HG03135 (cell line): ENCODE data around the gene CNKSR3.

Experiments used
- ATAC-seq: cut with Tn5 transposase; IDR thresholded peaks from one replicate; pipeline ENCODE4 v1.9.1; 2021; ENCODE audit warnings: mild to moderate bottlenecking, moderate library complexity; ENCODE audit not compliant: unreplicated experiment

Gene CNKSR3

DNA sequence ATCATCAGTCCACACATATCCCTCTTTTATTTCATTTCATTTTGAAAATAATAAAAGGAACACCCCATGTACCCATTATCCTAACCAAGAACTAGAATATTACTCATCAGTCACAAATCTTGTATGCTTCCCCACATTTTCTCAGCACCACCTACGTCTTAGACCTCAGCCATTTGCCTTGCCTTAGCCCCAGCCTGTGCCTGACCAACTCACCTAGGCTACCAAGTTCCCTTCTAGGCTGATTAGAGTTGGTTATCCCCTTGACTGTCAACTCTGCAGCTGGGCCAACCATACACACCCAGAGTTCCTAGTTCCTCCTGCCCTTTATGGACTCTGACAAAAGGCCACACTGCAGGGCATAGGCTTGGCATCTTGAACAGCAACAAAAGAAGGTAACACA, 120.5 kb downstream of the CNKSR3 start:
- ATAC-seq, result no peak

DNA sequence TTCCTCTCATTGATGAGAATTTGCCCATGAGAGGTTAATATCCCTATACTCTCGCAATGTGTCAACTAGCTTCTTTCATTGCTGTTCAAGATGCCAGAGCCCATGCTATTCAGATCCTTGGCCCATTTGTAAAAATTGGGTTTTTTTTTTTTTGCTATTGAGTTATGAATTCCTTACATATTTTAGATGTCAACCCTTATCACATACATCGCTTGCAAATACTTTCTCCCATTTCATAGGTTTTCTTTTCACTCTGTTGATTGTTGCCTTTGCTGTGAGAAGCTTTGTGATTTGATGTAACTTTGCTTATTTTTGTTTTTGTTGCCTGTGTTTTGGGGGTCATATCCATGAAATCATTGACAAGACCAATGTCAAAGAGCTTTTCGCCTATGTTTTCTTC, 121.7 kb downstream of the CNKSR3 start:
- no peak for ATAC-seq

DNA sequence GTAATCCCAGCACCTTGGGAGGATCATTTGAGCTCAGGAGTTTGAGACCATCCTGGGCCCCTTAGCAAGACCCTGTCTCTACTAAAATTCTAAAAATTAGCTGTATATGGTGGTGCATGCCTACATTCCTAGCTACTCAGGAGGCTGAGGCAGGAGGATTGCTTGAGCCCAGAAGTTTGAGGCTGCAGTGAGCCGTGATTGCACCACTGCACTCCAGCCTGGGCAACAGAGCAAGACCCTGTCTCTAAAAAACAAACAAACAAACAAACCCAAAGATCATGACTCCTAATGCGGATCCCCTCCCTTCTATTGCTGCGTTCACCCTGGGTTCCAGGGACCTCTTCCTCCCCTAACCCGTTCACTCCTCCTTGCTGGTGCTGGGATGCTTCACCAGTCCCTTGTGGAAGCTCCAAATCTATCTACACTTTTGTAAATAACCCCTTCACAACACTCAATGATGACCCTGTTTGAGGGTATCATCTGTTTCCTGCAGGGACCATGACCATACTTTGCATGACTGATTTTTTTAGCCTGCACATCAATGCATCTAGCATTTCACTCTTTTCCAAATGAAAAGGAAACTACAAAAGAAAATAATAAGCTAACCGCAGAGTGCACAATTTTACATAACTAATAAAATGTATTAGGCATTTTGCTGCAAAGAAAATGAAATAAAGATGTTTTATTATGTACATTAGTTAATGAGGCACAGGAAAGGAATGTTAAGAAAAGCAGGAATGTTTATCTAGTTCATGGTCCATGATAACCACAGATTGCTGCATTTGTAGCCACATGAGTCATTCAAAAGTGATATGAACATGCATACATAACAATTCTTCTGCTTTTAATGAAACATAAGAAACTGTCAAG, 123.4 kb downstream of the CNKSR3 start:
- ATAC-seq, result no peak

DNA sequence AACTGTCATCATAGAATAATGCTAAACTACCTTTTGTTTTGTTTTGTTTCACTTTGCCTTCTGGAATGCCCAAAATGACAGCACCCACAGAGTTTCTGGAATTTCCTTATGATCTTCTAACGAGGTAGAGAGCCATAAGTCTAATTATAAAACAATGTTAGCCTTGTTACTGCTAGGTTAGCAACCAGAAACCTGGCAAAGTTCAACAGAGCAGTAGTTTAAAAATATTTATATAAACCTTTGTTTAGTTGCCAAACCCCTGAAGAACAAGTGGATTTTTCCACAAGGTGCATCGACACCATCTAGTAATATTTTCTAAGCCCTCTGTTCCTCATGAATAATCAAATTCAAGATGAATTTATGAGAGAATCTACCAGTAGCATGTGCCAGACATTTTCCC, 126.3 kb downstream of the CNKSR3 start:
- ATAC-seq, result no peak

DNA sequence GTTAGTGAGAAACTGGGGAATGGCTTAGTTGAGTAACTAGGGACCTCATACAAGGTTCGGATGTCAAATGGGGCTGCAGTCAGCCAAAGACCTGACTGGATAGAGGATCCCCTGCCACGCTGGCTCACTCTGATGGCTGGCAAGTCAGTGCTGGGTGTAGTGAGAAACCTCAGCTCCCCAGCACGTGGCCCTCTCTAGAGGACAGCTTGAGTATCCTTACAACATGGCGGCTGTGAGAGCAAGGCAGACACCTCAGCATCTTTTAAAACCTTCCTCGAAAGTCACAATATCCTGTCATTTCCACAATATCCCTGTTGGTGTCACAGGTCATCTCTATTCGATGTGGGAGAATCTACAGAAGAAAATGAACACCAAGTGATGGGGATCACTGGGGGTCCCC, 127.2 kb downstream of the CNKSR3 start:
- ATAC-seq, result no peak

DNA sequence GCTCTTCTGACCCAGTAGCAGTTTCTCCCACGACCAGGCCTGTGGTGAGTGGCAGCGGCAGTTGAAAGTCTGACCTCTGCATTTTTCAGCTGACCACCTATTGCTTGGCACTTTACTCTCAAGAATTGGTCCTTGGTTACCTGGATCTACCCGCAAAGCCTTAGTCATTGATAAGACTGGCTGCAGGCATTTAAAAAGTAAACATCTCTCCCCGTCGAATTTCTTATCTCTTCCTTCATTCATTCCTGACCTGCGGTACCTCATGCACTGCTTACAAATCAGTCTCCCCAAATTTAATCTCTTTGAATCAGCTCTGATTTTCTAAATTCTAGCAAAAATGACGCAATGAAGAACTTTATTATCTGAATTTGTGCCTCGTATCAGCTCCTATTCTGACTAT, 127.7 kb downstream of the CNKSR3 start:
- ATAC-seq, result no peak

DNA sequence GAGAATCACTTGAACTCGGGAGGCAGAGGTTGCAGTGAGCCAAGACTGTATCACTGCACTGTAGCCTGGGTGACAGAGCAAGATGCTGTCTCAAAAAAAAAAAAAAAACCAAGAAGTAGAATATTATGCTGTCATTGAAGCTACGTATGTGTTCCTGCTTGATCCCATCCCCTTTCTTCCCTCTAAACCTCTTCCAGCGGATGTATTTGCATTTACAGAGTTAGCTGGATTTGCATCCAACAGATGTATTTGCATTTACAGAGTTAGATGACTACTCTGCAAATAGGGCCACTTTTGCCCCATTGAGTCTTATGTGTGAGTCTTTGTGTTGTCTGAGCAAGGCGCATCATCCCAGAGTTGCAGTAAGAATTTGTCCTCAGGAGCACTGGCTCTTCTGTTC, 128.9 kb downstream of the CNKSR3 start:
- no peak for ATAC-seq

DNA sequence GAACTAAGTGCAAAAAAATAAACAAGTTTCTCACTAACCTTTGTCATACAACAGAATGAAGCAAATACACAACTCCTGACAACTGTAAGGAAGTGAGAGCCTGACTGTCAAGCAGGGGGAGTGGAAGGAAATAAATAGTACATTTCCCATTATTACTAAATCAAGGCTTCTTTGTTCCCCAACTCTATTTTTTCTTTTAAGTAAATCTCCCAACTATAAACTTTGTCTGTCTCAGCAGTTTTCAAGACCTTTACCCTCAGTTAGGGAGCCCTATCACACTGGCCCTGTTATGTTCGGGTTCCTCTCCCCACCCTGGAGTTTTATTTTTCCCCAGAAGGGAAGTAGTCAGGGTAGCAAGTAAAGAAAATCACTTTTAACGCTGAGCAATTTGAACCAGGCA, 129.7 kb downstream of the CNKSR3 start:
- no peak for ATAC-seq

DNA sequence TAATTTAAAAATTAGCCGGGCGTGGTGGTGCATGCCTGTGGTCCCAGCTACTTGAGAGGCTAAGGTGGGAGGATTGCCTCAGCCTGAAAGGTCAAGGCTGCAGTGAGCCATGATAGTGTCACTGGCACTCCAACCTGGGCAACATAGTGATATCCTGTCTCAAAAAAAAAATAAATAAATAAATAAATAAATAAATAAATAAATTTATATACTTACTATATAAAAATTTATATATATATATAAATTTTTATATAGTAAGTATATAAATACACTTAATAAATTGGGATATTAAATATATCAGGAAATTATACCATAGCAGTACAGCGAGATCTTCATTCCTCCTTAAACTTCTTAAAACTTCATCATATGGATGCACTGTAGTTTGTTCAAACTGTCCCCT, 130.9 kb downstream of the CNKSR3 start:
- ATAC-seq, result no peak

DNA sequence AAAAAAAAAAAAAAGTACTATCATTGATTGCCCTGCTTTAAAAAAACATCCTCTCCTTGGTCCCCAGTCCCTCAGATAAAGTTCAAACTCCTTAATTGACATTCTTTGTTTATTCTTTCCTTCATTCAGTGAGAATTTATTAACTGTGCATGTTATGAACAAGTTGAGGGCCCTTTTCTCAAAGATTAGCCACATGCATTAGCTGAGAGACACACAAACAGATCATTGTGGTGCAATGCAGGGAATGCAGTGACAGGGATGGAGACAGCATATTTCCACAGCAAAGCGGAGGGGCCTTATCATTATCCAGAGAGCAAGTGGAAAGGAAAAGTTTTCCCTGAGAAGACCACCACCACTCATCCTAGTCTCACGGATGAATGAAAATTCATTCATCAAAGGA, 132.0 kb downstream of the CNKSR3 start:
- no peak for ATAC-seq

DNA sequence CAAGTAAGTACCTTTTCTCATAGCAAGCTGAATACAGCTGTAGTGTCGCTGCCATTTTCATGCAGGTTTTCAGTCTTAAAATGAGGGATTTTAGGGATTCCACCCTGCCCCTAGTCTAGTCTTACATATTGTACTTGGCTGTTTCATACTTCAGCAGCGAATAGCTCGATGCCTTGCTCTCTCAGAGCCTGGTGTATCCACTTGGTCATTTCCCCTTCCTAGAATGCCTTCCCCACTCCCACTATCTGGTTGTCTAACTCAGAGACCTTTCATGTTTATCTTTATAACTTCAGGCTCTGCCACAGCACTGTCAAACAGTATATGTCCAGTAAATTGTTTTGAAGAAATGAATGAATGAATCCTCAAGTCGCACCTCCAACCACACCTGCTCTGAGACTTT, 132.8 kb downstream of the CNKSR3 start:
- ATAC-seq, result no peak

DNA sequence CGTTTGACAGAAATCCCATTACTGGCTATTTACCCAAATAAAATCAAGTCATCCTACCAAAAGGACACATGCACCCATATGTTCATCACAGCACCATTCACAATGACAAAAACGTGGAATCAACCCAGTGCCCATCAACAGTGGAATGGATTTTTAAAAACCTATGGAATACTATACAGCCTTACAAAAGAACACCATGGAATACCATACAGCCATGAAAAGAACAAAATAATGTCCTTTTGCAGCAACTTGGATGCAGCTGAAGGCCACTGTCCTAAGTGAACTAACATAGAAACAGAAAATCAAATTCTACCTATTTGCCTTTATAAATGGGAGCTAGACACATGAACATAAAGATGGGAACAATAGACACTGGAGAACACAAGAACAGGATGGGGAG, 136.5 kb downstream of the CNKSR3 start:
- ATAC-seq, result no peak

DNA sequence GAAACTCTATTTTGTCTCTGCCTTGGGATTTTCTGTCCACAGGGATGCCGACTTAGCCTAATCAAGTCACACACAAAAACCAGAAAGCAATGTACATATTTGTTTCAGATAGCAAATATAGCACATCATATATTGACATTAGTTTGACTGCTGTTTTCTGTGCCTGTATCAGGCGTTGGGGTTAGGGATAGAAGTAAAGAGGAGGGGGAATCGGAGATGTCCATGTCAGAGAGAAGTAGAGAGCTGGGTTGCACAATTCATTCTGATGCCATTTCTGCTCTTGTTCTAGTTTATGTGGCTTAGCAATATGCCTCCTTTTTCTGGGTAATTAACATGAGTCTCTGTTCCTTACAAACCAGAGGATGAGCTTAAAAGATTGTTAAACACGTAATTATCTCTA, 139.2 kb downstream of the CNKSR3 start:
- no peak for ATAC-seq

DNA sequence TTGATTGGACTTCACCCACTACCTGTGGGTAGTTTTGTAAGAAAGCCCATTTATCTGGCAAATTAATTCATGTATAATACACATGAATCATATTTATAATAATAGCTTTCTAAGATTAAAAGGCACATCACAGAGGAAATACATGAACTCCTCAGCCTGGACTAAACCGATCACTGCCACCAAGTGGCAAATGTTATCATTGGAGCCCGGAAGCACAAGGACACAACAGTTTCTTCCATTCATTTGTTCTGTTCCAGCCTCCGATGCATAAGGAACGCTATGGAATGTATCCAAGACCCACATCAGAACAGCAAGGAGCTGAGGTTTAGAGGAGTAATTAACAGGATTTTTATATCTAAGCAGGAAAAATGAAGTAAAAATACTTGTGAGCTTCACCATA, 139.9 kb downstream of the CNKSR3 start:
- ATAC-seq, result no peak

DNA sequence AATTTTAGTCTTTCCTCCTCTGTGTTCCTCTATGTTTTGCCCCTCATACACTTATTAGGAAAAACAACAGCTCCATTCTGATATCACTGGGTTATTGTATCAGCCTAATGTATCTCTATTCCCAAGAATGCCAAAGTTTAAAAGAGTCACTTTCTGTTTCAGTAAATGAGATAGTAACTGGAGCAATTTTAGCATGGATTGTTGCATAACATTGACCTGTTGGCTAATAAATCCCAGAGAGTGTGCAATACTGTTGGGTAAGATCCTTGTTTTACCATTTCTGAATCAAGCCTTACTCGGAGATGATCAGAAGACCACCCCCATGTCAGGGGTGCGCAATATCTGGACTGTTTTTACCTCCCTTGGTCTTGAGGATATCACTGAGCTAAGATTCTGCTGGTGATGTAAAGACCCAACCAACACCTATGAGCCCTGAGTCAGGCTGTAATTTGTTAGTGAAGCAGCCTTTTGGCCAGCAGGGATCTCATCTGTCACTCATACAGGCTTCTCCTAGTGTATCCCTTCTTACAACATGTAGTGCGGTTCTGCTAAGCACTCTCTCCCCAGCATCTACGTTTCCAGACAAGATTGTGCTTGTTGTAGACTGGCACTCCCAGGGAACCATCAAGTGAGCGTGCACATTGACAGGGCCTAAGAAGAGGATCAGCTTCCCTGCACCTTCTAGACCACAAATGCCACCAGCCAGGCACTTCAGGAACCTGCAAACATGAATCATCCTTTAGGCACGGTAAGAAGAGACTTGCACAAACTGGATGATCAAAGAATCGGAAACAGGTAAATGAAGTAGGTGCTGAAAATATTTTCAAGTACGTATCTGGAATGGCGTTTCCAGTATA, 142.4 kb downstream of the CNKSR3 start:
- no peak for ATAC-seq

DNA sequence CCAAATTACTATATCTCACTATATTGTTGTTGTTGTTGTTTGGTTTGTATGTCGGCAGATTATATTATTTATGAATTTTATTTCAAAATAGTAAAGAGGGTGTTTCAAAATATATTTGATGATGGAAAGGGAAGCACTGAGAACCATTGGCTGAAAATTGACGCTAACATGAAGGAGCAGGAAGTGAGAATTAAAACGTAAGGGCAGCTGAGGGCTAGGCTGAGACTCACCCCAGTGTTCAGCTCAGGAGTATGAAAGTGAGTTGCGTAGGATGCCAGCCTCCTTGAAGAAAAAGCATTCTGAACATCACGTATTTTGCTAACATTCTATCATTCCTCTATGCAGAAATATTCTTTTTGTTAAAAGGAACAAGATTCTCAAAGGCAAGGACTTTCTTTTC, 143.1 kb downstream of the CNKSR3 start:
- ATAC-seq, result no peak

DNA sequence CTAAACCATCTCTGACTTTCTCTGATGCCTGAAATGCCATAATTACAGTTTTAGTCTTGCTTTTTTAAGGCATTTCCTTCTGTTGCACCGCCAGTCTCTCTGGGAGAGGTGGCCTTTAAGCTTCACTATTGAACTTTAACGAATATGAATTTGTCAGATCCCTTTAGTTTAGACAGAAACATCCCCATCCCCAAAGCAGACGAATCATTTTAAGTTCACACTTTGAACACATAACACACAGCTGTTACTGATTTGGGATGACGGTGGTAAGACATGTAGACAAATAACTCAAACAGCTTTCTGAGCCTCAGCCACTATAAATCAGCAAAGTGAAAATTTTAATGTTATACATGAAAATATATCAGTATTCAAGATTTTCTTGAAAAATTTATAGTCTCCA, 146.7 kb downstream of the CNKSR3 start:
- ATAC-seq, result no peak

DNA sequence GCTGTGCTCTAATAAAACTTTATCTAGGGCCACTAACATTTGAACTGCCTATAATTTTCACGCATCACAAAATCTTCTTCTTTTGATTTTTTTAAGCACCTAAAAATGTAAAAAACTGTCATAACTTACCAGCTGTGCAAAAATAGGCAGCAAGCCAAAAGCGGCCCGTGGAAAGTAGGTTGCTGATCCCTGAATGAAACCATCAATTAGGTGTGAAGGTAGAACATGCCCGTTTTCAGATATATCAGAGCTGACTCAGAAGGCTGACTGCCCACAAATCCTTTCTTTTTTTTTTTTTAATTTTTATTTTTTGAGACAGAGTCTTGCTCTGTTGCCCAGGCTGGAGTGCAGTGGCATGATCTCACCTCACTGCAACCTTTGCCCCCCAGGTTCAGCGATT, 149.0 kb downstream of the CNKSR3 start:
- no peak for ATAC-seq

DNA sequence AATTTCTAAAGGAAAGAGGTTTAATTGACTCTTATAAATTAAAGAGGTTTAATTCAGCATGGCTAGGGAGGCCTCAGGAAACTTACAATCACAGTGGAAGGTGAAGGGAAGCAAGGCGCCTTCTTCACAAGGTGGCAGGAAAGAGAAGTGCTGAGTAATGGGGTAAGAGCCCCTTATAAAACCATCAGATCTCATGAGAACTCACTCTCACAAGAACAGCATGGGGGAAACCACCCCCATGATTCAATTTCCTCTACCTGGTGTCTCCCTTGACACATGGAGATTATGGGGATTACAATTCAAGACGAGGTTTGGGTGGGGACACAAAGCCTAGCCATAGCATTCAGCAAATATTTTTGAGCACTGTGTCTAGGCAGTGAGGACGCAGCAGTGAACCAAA, 150.0 kb downstream of the CNKSR3 start:
- no peak for ATAC-seq

DNA sequence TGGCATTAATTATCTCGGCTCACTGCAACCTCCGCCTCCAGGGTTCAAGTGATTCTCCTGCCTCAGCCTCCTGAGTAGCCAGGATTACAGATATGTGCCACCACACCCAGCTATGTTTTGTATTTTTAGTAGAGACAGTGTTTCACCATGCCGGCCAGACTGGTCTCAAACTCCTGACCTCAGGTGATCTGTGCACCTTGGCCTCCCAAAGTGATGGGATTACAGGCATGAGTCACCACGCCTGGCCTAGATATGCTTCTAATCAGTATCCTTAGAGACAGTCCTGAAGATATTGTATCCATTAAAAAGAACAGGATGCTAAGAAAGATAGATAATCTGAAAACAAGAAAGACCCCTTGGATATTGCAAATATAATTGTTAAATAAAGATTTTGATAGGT, 150.8 kb downstream of the CNKSR3 start:
- ATAC-seq, result no peak

DNA sequence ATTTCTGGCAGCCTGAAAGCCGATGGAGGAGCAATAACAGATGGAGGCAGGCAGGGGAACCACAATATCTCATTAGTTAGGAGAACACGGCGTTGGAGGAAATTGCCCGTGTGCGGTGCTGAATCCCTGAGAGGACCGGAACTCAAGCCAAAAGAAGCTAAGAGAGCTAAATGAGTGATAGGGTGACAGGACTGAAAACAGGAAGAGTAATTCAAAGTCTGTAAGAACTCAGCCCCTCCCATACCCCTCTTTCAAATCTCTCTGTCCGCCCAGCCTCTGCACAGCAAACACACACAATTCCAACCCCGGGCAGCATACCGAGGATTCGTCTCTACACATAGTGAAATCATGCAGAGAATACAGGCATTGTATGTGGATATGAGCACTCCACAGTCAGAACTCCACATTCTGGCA, 151.3 kb downstream of the CNKSR3 start:
- ATAC-seq, result no peak

DNA sequence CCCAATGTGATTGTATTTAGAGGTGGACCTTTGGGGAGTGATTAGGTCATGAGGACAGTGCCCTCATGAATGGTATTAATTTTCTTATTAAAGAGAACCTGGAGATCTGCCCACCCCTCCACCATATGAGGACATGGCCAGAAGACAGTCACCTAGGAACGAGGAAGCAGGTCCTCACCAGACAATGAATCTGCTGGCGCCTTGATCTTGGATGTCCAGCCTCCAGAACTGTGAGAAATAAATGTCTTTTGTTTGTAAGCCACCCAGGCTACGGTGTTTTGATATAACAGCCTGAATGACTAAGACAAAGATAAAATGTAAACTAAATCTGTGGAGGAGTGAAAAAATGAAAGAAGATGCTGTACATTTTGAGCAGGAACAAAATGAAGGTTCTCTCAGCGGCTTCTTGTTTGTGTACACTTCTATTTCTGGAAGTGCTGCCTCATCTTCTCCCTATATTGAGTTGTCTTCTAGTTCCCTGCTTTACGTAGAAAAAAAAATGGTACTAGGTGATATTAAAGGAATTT, 152.4 kb downstream of the CNKSR3 start:
- no peak for ATAC-seq
